ENCODE data around the gene RHOG.
"Not testable (repeated sequence)": the region's sequence is repeated elsewhere in the genome, so short reads cannot be mapped to it uniquely, and the experiment has no call there.

Gene RHOG

DNA sequence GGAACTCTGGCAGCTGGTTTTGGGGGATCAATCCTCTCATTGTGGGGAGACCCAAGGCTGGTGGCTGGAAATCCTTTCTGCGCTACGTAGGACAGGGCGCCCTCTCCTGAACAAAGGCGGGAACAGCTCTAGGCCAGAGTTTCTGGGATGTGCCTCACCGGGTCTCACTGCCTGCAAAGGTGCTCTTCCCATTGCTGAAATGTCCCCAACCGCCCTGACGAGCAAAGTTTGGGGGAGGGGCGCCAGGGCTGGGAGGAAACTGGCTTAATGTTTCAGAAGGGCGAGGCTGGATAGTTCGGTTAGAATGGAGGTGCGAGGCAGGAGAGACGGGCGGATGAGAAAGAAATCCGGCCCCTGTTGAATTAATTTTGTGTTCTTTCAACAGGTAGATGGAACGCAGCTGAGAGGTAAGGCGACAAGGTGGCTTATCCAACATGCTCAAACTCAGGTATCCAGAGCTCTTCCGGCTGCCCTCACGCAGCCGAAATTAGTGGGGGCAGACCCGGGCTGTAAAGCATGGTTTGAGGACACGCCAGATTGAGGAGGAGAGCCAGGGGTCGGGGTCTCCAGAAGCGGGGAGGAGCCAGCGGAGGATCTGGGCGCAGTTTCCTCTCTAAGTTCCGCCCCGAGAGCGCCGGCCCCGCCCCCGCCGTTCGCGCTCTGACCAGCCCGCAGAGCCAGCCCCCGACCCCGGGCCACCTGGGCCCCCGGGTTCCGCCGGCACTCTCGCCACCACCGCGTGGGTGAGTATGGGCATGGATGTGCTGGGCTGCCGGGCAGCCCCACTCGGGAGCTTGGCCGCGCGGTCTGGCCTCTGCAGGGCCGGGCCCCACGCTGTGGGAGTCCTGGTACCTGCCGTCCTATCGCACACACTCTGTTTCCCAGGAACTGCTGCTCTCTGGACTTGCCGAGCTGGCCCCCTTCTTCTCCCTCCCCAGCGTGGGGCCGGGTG is 32.6 kb downstream of the RHOG start, which contains the start of gene PGAP2:
PGAP2 (plus strand) TSS at position 652 of the 952 bp plus-strand sequence. CDS start 2,700 bp downstream, outside the sequence.
- DNase-seq, result peak; percentile 86

DNA sequence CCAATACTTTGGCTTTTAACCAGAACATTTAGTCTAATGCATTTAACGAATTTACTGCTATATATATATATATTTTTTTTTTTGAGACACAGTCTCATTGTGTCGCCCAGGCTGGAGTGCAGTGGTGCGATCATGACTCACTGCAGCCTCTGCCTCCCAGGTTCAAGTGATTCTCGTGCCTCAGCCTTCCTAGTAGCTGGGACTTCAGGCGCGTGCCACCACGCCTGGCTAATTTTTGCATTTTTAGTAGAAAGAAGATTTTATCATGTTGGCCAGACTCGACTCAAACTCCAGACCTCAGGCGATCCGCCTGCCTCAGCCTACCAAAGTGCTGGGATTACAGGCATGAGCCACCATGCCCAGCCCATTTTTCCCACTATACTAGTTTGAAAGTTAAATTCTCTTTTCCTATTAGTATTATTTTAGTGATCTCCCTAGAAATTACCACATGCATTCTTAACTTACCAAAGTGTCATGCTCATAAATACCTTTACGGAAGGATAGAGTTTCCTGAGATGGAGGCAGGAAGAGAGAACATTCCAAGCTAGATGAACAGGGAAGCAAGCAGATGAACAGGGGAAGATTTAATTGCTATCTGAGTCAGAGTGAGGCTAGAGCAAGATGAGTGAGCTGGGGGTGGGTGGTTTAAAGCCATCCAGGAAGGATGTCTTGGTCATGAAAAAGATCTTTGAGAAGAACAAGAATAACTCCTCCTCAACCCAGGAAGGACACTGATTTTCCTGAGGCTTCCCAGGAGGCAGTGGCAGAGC is 36.8 kb downstream of the RHOG start:
- DNase-seq, result no peak

DNA sequence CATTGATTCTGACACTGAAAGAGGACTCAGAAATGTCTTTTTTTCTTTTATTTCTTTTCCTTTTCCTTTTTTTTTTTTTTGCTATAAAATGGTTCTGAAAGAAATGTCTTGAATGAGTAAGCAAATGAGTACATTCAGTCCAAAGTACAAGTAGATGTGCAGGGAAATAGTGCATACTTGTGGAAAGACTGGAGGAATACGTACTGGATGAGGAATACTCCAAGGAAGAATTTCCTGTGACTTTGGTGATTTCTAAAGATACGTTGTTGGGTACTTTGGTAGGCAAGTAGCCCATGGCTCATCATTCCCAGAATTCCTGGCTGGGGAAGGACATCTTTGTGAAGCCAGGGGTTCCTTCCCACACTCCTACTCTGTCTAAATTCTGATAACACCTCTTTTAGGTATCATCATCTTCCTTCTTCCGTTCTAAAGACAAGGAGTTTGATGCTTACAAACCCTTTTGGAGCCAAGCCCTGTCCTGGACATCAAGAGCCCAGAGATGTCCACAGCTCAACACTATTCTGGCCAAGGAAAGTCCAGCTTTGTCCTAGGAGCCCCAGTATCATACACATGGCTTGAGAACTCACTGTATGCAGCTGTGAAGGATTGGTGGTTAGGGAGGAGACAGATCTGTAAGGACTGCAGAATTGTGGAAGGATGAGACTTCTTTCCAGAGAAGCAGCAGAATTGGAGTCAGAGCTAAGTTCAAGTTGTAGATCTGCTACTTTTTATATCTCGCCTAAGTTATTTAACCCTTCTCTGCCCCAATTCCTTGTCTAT is 38.6 kb downstream of the RHOG start:
- no peak for DNase-seq

DNA sequence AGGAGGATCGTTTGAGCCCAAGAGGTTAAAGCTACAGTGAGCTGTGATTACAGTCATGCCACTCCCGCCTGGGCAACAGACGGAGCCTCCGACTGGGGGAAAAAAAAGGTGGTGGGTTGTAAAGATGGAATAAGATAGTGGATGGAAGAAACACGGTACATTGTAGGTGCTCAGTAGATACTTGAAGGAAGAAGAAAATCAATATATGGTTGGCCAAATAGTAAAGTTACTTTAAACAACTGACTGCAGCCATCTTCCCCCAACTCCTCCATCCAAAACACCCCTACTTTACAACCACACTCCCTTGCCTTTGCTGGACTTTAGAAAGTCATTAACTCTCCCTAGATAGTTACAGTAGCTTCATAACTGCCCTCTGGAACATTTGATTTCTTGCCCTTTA is 40.9 kb downstream of the RHOG start:
- no peak for DNase-seq

DNA sequence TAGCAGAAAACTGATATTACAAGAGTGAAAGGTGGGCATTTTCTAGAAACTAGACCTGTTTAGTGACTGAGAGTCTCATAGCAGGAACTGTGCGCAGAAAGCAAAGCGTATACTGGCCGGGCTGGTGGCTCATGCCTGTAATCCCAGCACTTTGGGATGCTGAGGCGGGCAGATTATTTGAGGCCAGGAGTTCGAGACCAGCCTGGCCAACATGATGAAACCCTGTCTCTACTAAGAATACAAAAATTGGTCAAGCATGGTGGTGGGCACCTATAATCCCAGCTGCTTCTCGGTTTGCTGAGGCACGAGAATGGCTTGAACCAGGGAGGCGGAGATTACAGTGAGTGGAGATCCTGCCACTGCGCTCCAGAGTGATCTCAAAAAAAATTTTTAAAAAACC is 41.6 kb downstream of the RHOG start:
- no peak for DNase-seq

DNA sequence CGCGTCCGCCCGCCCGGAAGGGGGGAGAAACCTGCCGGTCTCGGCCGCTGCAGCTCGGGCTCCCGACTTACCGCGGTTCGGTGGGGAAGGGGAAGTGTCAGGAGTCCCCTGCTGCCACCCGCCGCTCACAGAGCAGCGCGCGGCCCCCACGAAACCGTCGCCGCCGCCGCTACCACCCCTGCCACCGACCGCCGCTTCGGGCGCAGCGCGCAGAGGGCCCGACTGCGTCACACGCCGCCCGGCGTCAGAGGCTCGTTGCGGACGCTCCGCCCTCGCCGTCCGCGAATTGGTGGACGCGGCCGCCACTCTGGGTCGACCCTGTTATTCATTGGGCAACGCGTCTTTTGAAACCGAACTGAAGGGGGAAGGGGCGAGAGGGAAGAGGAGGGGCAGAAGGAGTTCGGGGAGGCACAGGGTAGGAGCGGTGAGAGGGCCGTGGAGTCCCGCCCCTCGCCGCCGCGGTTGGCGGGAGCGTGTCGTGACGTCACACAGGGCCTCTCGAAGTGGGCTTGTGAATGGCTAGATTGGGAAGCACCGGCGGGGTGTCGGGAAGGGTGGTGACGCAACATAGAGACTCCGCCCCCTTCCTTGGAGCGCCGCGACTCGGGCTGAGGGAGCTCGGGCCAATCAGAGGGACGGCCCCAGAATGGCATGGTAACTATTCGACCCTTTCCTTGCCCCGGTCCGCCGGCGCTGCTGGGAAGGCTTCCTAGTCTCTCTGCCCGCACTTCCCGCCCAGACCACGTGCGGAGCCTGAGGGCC is 43.2 kb downstream of the RHOG start, which contains the start of gene NUP98:
NUP98 (minus strand) TSS at position 226 of the 762 bp plus-strand sequence. CDS start 15,437 bp downstream, outside the sequence.
- peak; percentile 100 for DNase-seq

DNA sequence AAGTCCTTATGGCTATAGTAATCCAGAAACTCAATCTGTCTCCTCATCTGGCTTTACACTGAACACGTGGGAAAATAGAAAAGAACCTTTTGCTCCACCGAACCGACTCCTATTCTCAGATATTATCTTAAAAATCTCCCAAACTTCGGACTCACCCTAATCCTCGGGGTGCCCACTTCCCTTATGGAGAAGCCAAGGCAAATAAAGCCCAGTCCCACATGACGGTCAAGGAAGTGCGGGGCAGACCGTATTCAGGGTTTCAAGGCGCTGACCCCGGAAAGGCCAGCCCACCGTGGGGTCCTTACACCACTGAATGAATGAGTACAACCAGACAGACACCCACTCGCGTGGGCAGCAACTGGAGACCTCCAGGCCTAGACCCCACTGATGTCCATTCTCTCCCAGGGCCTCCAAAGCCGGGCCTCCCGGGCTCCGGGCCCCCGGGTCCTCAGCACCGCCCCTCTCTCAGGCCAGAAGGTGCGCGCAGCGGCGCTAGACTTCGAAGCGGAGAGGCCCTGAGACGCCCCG is 43.9 kb downstream of the RHOG start:
- DNase-seq, result no peak

DNA sequence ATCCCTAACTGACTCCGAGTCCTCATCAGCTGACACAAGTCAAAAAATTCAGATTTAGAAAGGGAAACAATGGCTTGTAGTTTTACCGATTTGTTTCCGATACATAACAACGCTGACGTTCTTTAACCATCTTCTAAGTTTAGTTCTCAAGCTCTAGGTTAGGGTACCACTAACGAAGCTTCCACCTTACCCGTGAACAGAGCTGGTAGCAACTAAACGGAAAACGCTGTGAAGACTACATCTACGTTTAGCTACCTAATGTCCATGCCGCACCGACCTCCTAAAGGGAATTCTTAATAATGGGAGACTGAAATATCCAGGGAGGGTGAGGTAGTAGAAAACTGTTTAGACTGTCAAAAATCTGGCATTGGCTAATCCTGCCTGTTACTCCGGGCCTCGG is 44.4 kb downstream of the RHOG start:
- DNase-seq, result no peak

DNA sequence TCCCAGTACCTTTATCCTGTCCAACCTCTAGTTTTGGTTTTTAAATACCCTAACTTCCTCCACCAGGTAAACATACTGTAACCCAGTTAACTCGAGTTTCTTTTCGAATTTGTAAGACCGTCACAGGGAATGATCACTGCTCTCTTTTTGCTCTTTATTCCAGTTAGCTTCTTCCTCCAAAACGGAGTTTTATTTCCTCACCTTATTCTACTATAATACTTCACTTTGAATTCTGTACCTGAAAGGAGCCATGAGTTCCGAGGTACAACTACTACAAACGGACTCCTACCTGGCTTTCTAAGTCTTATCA is 44.8 kb downstream of the RHOG start:
- DNase-seq, result no peak

DNA sequence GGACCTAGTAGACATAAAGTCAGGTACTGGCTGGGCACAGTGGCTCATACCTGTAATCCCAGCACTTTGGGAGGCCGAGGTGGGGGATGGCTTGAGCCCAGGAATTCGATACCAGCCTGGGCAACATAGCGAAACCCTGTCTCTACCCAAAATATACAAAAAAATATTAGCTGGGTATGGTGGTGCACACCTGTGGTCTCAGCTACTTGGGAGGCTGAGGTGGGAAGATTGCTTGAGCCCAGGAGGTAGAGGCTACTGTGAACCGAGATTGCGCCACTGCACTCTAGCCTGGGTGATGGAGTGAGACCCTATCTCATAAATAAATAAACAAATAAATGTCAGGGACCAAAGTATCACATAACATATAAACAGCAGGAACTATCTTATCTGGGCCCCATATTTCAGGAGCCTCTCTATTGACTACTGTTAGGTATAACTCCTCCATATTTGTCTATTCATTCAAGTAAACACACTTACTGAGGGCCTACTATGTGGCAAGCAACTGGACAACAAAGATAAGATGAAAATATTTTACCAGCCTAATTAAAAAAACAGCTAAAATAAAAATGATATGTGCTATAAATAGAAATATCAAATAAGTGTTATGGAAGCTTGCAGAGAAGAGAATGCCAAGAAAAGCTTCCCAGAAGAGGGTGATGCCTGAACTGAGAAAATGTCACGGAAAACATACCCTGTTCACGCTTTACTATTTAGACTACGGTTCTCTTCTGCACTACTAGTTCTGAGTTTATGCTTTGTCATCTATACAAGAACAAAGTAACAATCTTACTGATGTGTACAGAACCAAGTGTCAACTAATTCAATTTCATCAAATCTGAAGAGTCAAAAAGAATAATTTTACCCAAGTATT is 45.4 kb downstream of the RHOG start:
- no peak for DNase-seq

DNA sequence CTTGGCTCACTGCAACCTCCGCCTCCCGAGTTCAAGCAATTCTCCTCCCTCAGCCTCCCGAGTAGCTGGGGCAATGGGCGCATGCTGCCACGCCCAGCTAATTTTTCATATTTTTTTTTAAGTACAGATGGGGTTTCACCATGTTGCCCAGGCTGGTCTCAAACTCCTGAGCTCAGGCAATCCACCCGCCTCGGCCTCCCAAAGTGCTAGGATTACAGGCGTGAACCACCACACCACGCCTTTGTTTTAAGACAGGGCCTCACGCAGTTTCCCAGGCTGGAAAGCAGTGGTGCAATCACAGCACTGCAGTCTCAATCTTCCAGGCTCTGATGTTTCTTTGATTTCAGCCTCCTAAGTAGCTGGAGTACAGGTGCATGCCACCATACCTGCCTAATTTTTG is 46.4 kb downstream of the RHOG start:
- DNase-seq, result not testable (repeated sequence)

DNA sequence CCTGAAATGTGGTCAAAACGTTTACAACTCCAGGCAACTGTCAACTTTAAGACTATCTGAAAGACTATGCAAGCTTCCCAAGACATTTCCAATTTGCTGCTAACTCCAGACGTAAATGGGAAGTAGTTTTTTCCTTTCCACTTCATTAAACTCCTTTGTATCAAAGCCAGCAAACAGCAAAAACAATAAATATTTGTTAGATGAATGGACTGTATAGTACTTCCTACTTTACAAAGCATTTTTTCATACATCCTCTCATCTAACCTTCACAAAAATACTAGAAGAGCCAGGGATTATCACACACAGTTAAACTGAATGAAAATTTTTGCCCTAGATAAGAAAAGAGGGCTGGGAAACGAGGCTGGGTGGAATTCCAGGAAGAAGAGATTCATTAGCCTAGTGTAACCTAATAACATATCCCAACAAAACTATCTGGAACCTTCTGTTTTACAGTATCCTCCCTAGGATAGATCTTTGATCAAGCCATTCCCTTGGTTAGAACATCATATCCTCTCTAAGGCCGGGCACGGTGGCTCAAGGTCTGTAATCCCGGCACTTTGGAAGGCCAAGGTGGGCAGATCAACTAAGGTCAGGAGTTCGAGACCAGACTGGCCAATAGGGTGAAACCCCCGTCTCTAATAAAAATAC is 53.9 kb downstream of the RHOG start:
- no peak for DNase-seq

DNA sequence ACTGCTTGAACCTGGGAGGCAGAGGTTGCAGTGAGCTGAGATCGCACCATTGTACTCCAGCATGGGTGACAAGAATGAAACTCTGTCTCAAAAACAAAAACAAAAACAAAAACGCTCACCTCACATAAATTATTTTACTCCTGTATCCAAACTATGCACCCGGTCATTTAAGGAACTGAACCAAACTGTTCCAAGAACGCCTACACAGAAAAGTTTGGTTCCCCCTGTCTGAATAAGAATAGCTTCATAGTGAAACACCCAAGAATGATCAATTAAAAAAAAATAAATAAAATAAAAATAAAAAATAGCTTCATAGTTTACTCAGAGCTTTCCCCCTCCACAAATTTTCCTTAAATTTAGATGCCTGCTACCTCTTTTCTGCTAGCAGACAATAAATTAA is 57.1 kb downstream of the RHOG start:
- no peak for DNase-seq

DNA sequence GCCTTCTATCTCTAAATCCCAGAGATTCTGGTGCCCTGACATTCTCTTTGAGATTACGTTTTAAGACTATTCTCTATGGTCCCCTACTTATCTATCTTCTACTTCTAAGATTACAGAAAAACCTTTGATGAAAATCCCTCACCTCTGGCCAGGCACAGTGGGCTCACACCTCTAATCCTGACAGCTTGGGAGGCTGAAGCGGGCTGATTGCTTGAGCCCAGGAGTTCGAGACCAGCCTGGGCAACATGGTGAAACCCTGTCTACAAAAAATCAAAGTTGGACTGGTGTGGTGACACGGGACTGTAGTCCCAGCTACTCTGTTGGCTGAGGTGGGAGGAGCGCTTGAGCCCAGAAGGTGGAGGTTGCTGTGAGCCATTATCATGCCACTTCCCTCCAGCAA is 57.8 kb downstream of the RHOG start:
- no peak for DNase-seq

DNA sequence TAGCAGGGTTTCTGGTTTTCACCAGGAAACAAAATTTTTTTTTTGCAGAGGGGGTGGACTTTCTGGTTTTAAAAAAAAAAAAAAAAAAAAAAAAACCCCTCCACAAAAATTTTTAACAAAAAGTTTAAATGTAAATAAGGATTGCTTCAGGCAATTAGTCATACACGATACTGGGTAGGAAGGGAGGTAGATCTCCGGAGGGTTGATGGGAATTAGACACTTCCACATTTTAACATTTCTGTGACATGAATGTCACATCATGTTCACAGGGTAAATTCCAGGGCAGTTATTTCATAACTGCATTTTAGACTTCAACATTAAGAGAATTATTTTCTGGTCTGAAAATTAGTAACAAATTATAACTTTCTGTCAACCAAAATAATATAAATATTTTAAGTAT is 59.3 kb downstream of the RHOG start:
- DNase-seq, result no peak
